Activated naive CD4-positive, alpha-beta T cell (primary cell): ENCODE measurements around the gene ADAMTS19.

ENCODE experiments used
- DNase-seq, 4 experiments: peaks; one replicate each; lab custom pipeline; 2025; lab: John Stamatoyannopoulos, UW

Gene ADAMTS19

GRCh38 chr5:129465776-129466344 is 5.8 kb downstream of the ADAMTS19 start:
- DNase-seq = no peak

GRCh38 chr5:129474544-129474943 is 14.4 kb downstream of the ADAMTS19 start:
- DNase-seq = no peak

- DNase-seq = no peak
Observed at GRCh38 chr5:129476751-129477150, 16.7 kb downstream of the ADAMTS19 start.

GRCh38 chr5:129477532-129477931 is 17.4 kb downstream of the ADAMTS19 start:
- no peak for DNase-seq

- no peak for DNase-seq
Observed at GRCh38 chr5:129481161-129481560, 21.1 kb downstream of the ADAMTS19 start.

- DNase-seq = no peak
Observed at GRCh38 chr5:129496421-129496820, 36.3 kb downstream of the ADAMTS19 start.

GRCh38 chr5:129496864-129497595 is 36.9 kb downstream of the ADAMTS19 start:
- no peak for DNase-seq

- no peak for DNase-seq
Observed at GRCh38 chr5:129499208-129499852, 39.2 kb downstream of the ADAMTS19 start.

GRCh38 chr5:129500101-129500500 is 40.0 kb downstream of the ADAMTS19 start:
- DNase-seq = no peak

- DNase-seq = no peak
Observed at GRCh38 chr5:129506086-129506485, 46.0 kb downstream of the ADAMTS19 start.

GRCh38 chr5:129506950-129507349 is 46.9 kb downstream of the ADAMTS19 start:
- DNase-seq = no peak

GRCh38 chr5:129507527-129507926 is 47.4 kb downstream of the ADAMTS19 start:
- DNase-seq = no peak

GRCh38 chr5:129508606-129509005 is 48.5 kb downstream of the ADAMTS19 start:
- DNase-seq = no peak

GRCh38 chr5:129509363-129509975 is 49.4 kb downstream of the ADAMTS19 start:
- DNase-seq = no peak

GRCh38 chr5:129511291-129511690 is 51.2 kb downstream of the ADAMTS19 start:
- DNase-seq = no peak

GRCh38 chr5:129541051-129541450 is 81.0 kb downstream of the ADAMTS19 start:
- no peak for DNase-seq

GRCh38 chr5:129541648-129542251 is 81.7 kb downstream of the ADAMTS19 start:
- DNase-seq = no peak

- no peak for DNase-seq
Observed at GRCh38 chr5:129547137-129547536, 87.0 kb downstream of the ADAMTS19 start.

- DNase-seq = no peak
Observed at GRCh38 chr5:129554134-129554904, 94.2 kb downstream of the ADAMTS19 start.

- no peak for DNase-seq
Observed at GRCh38 chr5:129563585-129563984, 103.5 kb downstream of the ADAMTS19 start.

GRCh38 chr5:129569295-129569694 is 109.2 kb downstream of the ADAMTS19 start:
- DNase-seq = no peak

GRCh38 chr5:129572060-129572459 is 112.0 kb downstream of the ADAMTS19 start:
- no peak for DNase-seq
